Prostate gland (tissue), 2 donors: ENCODE measurements around the gene PITX1. TPM values are rescaled to one million over a fixed set of nuclear protein-coding genes. Genes with fewer than 3 reads are reported as not detected.
A peak's percentile ranks its signal among the peaks of the same experiment; 100 is the strongest.

Experiments
- DNase-seq: peaks from one replicate; pipeline ENCODE4 v3.0.0-alpha.2; 2019; ENCODE audit warnings: low spot score
- H3K27ac ChIP-seq, 2 donors: fragments of 200-600 bp; sonication (generic); 2 replicates each; pipeline ENCODE4 v1.5.1; 2017 to 2019
- H3K27me3 ChIP-seq: fragments of 200-600 bp; sonication (generic); replicated peaks from 2 replicates; pipeline ENCODE4 v1.5.1; 2019; ENCODE audit not compliant: insufficient read depth
- H3K36me3 ChIP-seq, 2 donors: fragments of 200-600 bp; sonication (generic); 1 replicate in 1 of 2; 2 replicates in 1 of 2; pipeline versions ENCODE4 v1.5.1 to v1.8.1; 2017 to 2019
- H3K4me1 ChIP-seq: fragments of 200-600 bp; sonication (generic); replicated peaks from 2 replicates; pipeline ENCODE4 v1.5.1; 2019
- H3K4me3 ChIP-seq, 2 donors: fragments of 200-600 bp; sonication (generic); 2 replicates each; pipeline ENCODE4 v1.5.1; 2017 to 2019
- H3K9me3 ChIP-seq: fragments of 200-600 bp; sonication (generic); 2 replicates; pipeline ENCODE4 v1.5.1; 2017
- CTCF ChIP-seq, 4 experiments: fragments of 200-600 bp in 2 of 4; fragments of 450-650 bp in 2 of 4; sonication (generic) in 2 of 4; IDR thresholded peaks; 1 replicate in 3 of 4; 2 replicates in 1 of 4; pipeline ENCODE4 v1.5.1; 2016 to 2019; ENCODE audit warnings: antibody characterized with exemption in 4 of 4, mild to moderate bottlenecking in 2 of 4, moderate library complexity in 2 of 4
- POLR2A ChIP-seq: fragments of 450-650 bp; IDR thresholded peaks from one replicate; pipeline ENCODE4 v1.6.1; 2016; ENCODE audit warnings: antibody characterized with exemption, mild to moderate bottlenecking
- POLR2AphosphoS5 ChIP-seq: sonication (generic); formaldehyde crosslinking; IDR thresholded peaks from one replicate; pipeline ENCODE4 v1.6.1; 2017; ENCODE audit warnings: antibody characterized with exemption
- WGBS: methylation state at CpG from one replicate; pipeline ENCODE4 v1.1.5; 2018; 5-methylcytosine and 5-hydroxymethylcytosine counted together
- intact Hi-C: fragments of 100-400 bp; cut with DNase I; formaldehyde crosslinking; loops from one replicate; pipeline ENCODE4 v1.14.2; 2022
- total RNA-seq, 2 donors: library from RNA; depleted of rRNA; stranded (reverse); fragments of >200 nt; gene quantifications; one replicate each; pipeline ENCODE4 v1.1.0, GENCODE V29; 2016

The PITX1 gene
- total RNA-seq, 2 donors from 2014 or later, result 6.8 to 50.6 TPM

DNA sequence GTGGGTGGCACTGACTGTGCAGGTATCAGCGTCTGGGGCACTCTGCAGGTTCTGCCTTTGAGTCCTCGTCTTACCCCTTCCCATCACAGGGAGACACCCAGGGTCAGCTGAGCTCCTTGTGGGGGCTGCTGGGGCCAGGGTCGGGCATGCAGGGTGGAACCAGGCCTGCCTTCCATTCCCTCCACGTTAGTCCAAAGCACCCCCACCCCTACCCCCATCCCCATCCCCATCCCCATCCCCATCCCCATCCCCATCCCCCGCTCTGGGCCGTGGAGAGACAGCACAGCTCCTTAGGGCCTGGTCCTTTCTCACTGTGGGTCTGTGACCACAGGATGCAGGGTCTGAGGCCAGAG lies 1.6 kb upstream of the PITX1 start:
- Histone ChIP-seq H3K27me3 (peaks cover 15% of the 10 kb centered on the region), H3K27ac (peak overlapping the region in 1 of 2 donors; percentile 81), H3K36me3 (no peaks in the 10 kb centered on the region), H3K9me3 (no peaks in the 10 kb centered on the region), H3K4me3 (no peak overlapping the region), H3K4me1 (no peaks in the 10 kb centered on the region)
- no peak for DNase-seq
- intact Hi-C loops, result loop anchor here (5.0 kb wide), 2 partner anchors 97 to 297 kb away; no protein-coding TSS in a partner anchor
- no peak for TF ChIP-seq POLR2AphosphoS5
- TF ChIP-seq POLR2A, result no peak
- no peak for TF ChIP-seq CTCF (IDR thresholded peaks at IDR 0.05)
- WGBS, result 82% methylated on average over 6 of the region's 6 CpGs

DNA sequence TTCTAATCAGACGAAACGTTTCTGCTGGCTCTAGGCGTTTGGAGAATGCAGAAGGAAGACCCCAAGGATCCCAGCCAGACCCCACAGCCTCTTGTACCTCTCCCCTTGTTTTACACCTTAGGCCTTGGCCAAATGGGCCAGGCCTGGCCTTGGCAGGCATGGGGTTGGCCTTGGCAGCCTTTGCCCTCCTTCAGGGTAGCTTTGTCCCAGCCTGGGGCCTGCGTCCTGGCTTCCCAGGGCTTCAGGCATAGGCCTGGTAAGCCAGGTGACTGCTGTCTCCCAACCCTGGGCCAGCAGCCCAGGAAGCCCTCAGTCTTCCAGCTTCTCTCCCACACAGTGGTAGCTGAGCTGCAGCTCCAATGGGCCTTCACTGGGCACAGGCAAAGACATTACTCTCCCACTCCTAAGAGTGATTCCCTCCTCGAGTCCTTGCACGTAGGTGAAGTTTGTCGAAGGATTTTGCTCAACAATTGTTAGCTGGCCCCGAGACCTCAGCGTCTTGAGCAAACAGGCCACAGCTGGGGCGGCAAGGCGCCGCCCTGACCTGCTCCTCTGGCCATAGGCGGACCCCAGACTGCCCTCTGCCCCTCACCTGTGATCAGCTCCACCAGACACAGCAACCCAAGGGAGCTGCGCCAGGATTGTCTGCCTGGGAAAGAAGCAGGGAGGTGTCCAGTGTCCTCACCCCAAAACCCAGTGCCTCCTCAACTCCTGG lies 1.1 kb upstream of the PITX1 start:
- H3K36me3 ChIP-seq, result no peaks in the 10 kb centered on the region
- 79% methylated on average over 14 of the region's 14 CpGs for WGBS
- no peak for DNase-seq
- H3K9me3 ChIP-seq, result no peaks in the 10 kb centered on the region
- peaks cover 19% of the 10 kb centered on the region for H3K27me3 ChIP-seq
- H3K27ac ChIP-seq, result peak overlapping the region; percentile 74 to 81
- intact Hi-C loops, result loop anchor here (5.0 kb wide), 2 partner anchors 97 to 297 kb away; no protein-coding TSS in a partner anchor
- TF ChIP-seq POLR2A (no peak), CTCF (IDR thresholded peaks at IDR 0.05) (no peak), POLR2AphosphoS5 (no peak)
- H3K4me3 ChIP-seq, result peak overlapping the region in 1 of 2 donors; percentile 48
- no peaks in the 10 kb centered on the region for H3K4me1 ChIP-seq

GRCh38 chr5:135034236-135034962 lies 371 bp upstream of the PITX1 start:
- H3K9me3 ChIP-seq, result no peaks in the 10 kb centered on the region
- no peaks in the 10 kb centered on the region for H3K36me3 ChIP-seq
- H3K4me1 ChIP-seq, result no peaks in the 10 kb centered on the region
- H3K27me3 ChIP-seq, result peaks cover 16% of the 10 kb centered on the region
- peak; percentile 80 for DNase-seq
- intact Hi-C loops, result no loop called here
- TF ChIP-seq POLR2AphosphoS5 (no peak), POLR2A (peak; percentile 38)
- 12% methylated on average over 50 of the region's 65 CpGs for WGBS
- peak overlapping the region; percentile 74 to 81 for H3K27ac ChIP-seq
- peak overlapping the region; percentile 48 to 57 for H3K4me3 ChIP-seq

DNA sequence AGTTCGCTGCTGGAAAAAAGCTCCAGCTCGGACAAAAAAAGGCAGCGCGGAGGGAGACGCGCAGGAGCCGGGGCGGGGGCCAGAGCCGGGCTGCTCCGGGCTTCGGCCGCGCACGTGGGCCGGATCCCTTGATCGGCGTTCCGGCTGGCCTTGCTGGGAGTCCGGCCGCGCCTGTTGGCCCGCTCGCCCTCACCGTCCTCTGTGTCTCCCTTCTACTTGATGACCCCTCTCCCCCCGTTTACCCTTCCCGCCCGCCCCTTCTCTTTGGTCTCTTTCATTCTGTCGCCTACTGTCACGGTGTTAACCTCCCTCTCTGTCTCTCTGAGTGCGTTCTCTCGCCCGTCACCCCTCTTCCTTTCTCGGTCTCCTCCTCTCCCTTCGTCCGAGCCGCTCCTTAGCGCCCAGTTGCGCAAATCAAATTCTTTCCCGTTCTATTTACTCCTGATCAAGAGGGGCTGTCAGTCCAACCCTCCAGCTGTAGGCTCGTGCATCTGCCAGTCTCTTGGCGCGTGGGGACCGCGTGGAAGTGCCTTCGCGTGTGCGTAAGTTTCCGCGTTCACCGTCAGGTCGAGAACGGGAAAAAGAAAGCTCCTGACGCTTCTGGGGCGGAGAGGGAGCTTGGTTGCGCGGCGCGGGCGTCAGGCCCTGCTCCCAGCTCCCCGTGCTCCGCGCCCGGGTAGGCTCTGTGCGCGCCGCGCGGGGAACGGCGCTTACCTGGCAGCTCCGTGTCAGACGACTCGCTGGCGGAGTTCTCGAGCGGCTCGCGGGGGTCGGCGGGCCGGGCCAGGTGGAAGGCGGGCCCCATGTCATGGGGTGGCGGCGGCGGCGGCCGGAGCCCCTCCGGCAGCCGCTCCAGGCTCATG lies 798 bp downstream of the PITX1 start:
- Histone ChIP-seq H3K9me3 (no peaks in the 10 kb centered on the region), H3K4me1 (no peaks in the 10 kb centered on the region), H3K27ac (peak overlapping the region; percentile 74 to 81), H3K4me3 (peak overlapping the region; percentile 48 to 57), H3K36me3 (no peaks in the 10 kb centered on the region), H3K27me3 (peaks cover 16% of the 10 kb centered on the region)
- WGBS, result under 1% methylated on average over 71 of the region's 89 CpGs
- DNase-seq, result peak; percentile 32
- intact Hi-C loops, result no loop called here
- TF ChIP-seq POLR2A (peak; percentile 23), POLR2AphosphoS5 (no peak), CTCF (IDR thresholded peaks at IDR 0.05) (no peak)

DNA sequence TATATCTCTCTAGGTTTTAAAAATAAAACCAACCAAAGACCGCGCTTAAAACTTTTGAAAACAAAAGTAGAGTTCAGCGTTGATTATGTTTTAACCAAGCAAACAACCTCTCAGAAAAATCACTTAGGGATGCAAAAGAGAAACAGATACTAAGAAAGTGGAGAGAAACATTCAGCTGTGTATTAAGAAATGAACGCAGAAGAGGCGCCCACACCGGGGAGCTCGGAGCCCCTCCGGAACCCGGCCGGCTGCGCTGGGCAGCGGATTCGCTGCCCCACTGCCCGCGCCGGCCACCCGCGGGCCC lies 1.4 kb downstream of the PITX1 start:
- 7% methylated on average over 18 of the region's 18 CpGs for WGBS
- intact Hi-C loops, result no loop called here
- peaks cover 10% of the 10 kb centered on the region for H3K27me3 ChIP-seq
- H3K4me3 ChIP-seq, result peak overlapping the region; percentile 48 to 57
- TF ChIP-seq POLR2AphosphoS5, result no peak
- TF ChIP-seq POLR2A, result no peak
- no peak for TF ChIP-seq CTCF (IDR thresholded peaks at IDR 0.05)
- H3K9me3 ChIP-seq, result no peaks in the 10 kb centered on the region
- H3K27ac ChIP-seq, result peak overlapping the region; percentile 74 to 81
- H3K4me1 ChIP-seq, result no peaks in the 10 kb centered on the region
- H3K36me3 ChIP-seq, result no peaks in the 10 kb centered on the region
- no peak for DNase-seq
